HG03469 (cell line): ENCODE measurements around the gene AP2A2.

Source experiments
- ATAC-seq: cut with Tn5 transposase; IDR thresholded peaks from one replicate; pipeline ENCODE4 v1.9.1; 2021; ENCODE audit warnings: mild to moderate bottlenecking, moderate library complexity, moderate number of reproducible peaks; ENCODE audit not compliant: unreplicated experiment

The AP2A2 gene

DNA sequence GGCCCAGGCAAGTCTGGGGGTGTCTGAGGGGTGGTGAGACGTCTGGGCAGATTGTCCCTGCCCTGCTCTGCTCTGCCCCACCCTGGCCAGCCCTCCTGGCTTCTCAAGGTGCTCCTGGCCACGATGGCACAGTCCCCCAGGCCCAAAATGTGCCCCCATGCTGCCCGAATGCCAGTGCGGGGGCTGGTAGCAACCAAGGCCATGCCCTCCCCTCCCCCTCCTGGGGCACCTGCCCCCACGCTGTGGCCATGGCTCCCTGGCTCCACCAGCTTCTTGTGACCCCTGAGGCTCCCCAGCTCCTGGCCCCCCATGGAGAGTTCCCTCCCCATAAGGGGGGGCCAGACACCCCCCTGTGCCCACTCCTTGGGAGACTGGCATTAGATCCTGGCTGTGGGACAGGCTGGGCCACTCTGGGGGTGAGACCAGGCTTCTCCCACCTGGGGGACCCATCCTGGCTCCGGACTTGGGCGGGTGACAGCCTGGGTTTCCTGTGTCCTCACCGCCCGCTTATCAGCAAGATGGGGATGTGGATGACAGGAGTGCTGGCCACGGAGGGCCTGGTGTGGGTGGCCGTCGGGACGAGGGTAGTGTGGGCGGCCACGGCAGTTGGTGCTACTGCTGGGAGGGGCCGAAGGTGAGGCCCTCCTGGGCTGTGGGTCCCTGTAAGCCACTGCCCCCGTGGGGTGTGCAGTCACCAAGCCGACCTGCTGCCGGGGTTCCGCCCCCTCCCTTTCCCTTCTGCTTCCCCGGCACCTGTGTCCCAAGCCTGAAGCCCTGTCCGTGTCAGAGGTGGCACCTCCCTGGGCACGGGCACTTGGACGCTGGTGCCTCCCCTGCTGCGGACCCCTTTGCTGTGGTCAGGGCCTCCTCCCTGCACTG, 126.7 kb downstream of the AP2A2 start:
- ATAC-seq: no peak

DNA sequence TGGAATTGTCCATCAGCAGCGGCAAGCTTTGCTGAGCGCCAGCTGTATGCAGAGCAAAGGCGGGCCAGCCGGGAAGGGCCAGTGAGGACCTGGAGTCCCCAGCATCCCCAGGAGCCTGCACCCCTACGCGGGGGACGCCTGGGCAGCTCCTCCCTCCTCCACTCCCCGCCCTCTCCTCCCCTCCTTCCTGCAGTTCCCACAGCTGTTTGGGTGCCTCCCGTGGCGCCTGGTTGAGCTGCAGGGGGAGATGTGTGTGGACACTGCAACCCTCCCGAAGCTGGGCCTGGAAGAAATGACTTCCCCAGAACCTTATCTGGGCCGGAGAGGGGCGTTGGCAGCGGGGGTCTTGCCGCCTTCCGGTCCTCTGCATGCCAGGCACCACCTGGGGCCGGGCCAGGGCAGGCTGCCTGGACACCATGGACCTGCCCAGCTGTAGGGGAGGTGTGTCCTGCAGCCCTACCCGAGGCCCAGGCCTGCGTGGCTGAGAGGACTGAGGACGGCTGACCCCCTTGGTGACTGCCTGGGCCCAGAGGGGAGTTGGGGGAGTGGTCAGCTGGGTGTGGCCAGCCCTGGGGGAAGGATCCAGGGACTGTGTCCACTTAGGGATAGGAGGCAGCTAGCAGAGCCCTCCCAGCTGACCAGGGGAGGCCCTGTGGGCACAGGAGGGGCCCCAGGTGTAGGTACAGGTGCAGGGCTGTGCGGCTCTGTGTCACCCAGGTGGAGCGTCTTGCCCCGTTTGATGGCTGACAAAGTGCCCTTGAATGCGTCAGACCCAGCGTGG, 127.6 kb downstream of the AP2A2 start:
- ATAC-seq: no peak

DNA sequence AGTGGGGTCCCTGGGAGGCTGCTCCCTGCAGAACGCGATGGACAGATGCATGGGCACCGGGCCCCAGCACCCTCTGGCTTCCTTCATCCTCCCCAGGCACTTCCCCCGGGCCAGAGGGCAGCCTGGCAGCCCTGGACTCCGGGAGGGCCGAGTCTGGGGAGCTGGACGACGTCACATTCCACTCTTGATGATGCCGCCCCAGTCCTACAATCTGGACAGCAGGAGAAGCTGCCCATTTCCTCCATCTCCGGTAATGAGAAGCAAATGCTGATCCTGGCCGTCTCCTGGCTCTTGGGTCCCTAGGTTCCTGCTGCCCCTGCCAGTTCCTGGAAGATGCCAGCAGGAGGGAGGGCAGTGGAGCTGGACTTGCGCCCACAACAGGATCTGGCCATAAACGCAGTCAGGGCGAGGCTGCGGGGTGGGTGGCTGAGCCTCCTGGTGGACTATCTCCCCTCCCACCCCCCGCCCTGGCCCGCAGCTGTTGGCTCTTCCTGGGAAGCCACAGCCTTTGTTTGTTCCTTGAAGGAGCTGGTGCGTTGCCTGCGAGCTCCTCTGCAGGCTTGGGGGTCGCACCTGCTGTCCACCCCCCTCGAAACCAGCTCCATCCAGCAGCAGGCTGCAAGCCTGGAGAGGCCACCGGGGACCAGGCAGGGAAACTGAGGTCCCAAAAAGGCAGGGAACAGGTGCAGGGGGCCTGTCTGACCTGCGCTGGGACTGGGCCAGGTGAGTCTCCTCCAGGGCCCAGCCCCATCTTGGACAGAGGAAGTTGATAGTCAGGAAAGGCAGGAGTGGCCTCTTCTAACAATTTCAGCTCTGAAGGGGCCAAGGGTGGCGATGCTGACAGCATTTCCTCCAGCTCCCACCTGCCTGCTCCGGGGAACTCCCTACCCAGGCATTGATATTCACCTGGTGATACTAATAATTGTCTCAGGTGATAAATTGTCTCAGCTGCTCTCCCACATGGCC, 128.8 kb downstream of the AP2A2 start:
- no peak for ATAC-seq

DNA sequence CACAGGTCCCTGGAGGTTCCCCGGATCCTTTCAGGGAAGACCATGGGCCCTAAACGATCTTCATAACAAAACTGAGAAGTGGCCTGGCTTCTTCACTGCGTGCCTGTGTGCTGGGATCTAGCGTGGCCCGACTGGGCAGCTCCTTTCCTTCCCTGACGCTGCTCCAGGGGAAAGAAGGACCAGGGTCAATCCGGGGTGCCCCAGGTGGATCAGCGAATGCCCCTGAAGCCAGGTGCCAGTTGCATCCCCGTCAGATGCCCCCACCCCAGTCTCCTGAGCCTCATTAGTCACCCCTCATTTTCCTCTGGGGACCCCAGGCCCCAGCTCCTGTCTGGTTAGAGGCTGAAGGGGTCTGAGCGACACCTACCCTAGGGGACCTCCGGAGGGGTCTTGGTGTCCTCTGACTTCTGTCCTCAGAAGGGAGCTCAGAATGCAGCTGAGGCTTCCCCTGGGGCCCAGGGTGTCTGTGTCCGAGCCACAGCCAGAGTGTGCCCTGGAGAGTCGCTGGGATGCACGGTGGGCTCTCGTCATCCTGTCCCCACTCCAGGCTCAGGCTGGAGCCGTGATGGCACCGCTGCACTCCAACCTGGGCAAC, 129.5 kb downstream of the AP2A2 start:
- no peak for ATAC-seq

DNA sequence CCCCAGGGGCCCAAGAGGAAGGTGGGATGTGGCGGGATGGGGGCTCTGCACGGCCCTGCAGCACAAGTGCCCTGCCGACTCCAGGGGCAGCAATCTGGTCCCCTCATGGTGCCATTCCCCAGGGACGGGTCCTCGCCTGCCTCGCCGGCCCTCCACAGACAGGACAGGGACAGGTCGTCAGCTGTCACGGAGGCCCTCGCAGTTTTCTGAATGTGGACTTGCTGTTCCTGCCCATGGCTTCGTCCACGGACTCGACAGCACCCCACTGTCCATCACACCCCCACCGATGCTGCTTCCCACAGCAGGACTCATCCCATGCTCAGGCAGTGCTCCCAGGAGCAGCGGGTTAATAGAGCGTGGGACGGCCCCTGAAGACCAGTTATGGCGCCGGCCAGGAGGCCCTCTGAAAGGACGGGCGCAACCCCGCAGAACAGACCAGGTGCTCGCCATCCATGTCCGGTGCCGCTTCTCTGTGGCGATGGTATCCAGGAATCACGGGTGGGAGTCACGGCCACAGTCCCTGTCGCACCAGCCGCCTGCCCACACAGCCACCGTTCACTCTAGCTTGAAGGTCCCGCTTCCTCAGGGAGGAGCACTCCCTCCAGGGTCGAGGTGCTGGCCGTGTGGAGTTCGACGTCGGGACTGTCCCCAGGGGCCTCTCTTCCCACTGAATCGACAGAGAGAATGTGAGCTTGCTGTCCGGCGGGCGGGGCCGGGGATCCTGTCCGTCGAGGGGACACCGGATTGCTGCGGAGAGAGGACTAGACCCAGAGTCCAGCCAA, 130.5 kb downstream of the AP2A2 start:
- no peak for ATAC-seq

DNA sequence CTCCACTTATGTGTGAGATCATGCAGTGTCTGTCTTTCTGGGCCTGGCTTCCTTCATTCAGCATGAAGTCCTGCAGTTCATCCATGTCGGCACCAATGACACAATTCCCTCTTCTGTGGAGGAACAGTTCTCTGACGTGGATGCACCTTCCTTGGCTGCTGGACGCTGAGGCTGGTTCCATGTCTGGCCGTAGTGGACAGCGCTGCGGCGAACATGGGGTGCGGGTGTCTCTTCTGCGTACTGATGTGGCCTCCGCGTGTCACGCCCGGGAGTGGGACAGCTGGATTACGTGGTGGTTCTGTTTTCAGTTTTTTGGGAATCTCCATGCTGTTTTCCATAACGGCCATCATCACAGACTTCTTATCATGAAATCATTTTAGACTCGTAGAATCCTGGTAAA, 132.1 kb downstream of the AP2A2 start:
- ATAC-seq: no peak

DNA sequence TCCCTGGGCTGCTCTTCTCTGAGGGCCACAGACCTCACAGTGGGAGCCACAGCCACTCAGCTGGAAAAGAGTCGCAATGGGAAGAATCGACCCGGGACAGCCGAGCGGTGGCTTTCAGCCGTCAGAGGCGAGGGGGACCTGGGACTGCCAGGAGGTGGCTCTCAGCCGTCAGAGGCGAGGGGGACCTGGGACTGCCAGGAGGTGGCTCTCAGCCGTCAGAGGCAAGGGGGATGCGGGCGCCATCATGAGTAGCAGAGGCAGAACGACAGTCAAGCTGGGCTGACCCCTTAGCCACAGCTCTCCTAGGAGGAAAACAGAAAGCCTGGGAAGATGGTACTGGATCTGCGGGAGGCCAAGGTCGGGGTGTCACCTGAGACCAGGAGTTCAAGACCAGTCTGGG, 134.1 kb downstream of the AP2A2 start:
- ATAC-seq: no peak

DNA sequence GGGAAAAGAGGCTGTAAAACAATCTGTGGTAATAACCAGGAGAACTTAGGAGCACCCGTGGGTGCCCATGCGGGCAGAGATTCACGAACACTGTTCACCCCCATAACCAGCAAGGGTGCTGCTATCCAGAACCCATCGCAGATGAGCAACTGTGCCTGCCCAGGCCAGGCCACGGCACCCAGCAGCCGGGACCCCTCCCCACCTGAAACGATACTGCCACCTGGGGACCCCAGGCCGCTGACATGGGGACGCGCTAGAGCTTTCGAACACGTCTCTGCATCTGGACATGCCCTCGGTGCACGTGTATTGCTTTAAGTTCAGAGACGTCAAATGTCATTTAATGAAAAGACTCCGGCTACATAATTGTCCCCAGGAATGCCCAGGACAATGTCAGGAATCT, 134.7 kb downstream of the AP2A2 start:
- ATAC-seq: no peak

DNA sequence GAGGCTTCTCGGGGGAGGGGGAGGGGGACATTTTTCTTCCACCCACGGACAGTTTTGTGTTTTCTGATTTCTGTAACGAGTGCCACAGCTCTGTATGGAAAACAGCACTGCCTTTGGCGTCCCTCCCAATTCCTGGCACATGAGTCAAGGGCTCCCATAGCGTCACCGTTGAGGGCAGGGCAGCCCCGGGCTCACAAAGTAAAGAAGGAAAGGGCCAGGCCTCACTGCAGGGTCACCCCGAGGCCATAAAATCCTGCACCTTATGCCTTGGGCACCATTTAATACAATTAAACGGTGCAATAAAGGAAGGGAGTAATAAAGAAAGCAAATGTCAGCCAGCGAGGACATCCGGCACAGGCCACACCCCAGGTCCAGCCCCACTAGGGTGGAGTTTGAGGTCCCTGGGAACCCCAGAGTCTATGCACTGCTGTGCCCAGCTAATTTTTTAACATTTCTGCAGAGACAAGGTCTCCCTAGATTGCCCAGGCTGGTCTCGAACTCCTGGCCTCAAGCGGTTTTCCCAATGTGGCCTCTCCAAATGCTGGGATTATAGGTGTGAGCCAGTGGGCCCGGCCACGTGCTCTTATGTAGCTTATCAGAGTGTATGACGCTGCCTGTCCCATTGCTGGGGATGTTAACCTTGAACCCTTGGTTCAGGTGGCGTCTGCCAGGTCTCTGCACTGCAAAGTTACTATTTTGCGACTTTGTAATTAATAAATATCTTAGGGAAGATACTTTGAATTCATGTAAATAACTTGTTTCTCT, 135.4 kb downstream of the AP2A2 start:
- no peak for ATAC-seq
